Activated T-cell treated with anti-CD3 and anti-CD28 coated beads, Interleukin-2, amount 50 U/mL, for 72 hours (primary cell): ENCODE measurements around the gene L3MBTL4. TPM values are rescaled to one million over a fixed set of nuclear protein-coding genes. Genes with fewer than 3 reads are reported as not detected.
A peak's percentile ranks its signal among the peaks of the same experiment; 100 is the strongest.

Experiments
- ATAC-seq, 2 donors: fragments of 150-1000 bp; cut with Tn5 transposase; replicated peaks in 1 of 2; 2 replicates each; pipeline ENCODE4 v1.10.0; 2021; ENCODE audit warnings: moderate library complexity in 2 of 2, mild to moderate bottlenecking in 1 of 2
- DNase-seq, 2 donors: peaks; one replicate each; pipeline ENCODE4 v3.0.0; 2021 to 2022; ENCODE audit warnings: mixed read lengths in 1 of 2
- H3K27ac Mint-ChIP-seq: one replicate; pipeline ENCODE4 v1.8.0; 2022; ENCODE audit warnings: mild to moderate bottlenecking, moderate library complexity, mixed read lengths
- H3K27me3 Mint-ChIP-seq: one replicate; pipeline ENCODE4 v1.8.0; 2022; ENCODE audit warnings: low read depth, mixed read lengths
- H3K36me3 Mint-ChIP-seq, 2 donors: one replicate each; pipeline ENCODE4 v1.8.0; 2022; ENCODE audit warnings: mixed read lengths in 2 of 2, mild to moderate bottlenecking in 1 of 2; ENCODE audit not compliant: insufficient read depth in 2 of 2
- H3K4me1 Mint-ChIP-seq: one replicate; pipeline ENCODE4 v1.8.0; 2022; ENCODE audit warnings: low read depth, mixed read lengths
- H3K4me3 Mint-ChIP-seq, 2 donors: one replicate each; pipeline ENCODE4 v1.8.0; 2022; ENCODE audit warnings: mild to moderate bottlenecking in 2 of 2, mixed read lengths in 2 of 2, moderate library complexity in 2 of 2
- H3K9me3 Mint-ChIP-seq, 2 donors: one replicate each; pipeline ENCODE4 v1.8.0; 2022; ENCODE audit warnings: mixed read lengths in 2 of 2
- total RNA-seq, 2 donors: library from RNA; stranded (reverse); gene quantifications; one replicate each; pipeline ENCODE4 v1.2.3, GENCODE V29; 2022

L3MBTL4 gene
- total RNA-seq, 2 donors from 2014 or later: 0.07 to 0.12 TPM

GRCh38 chr18:6236258-6236657 is 178.5 kb downstream of the L3MBTL4 start:
- Mint-ChIP-seq H3K4me3 (no peak overlapping the region), H3K36me3 (peaks cover 0 to 2% of the 10 kb centered on the region in 2 donors), H3K27me3 (no peaks in the 10 kb centered on the region), H3K4me1 (no peaks in the 10 kb centered on the region), H3K9me3 (peaks cover 2 to 8% of the 10 kb centered on the region in 2 donors), H3K27ac (no peak overlapping the region)
- DNase-seq: no peak
- no peak for ATAC-seq

- H3K36me3 Mint-ChIP-seq: peaks cover 0 to 1% of the 10 kb centered on the region in 2 donors
- DNase-seq (no peak), ATAC-seq (no peak)
- H3K4me1 Mint-ChIP-seq: no peaks in the 10 kb centered on the region
- no peak overlapping the region for H3K27ac Mint-ChIP-seq
- peaks cover 6 to 7% of the 10 kb centered on the region in 2 donors for H3K9me3 Mint-ChIP-seq
- H3K4me3 Mint-ChIP-seq: no peak overlapping the region
- H3K27me3 Mint-ChIP-seq: no peaks in the 10 kb centered on the region
Measured at GRCh38 chr18:6222271-6222670, 192.4 kb downstream of the L3MBTL4 start.

- peaks cover 6 to 7% of the 10 kb centered on the region in 2 donors for H3K9me3 Mint-ChIP-seq
- peaks cover 0 to 1% of the 10 kb centered on the region in 2 donors for H3K36me3 Mint-ChIP-seq
- no peaks in the 10 kb centered on the region for H3K4me1 Mint-ChIP-seq
- no peak for ATAC-seq
- H3K4me3 Mint-ChIP-seq: no peak overlapping the region
- no peak for DNase-seq
- H3K27me3 Mint-ChIP-seq: no peaks in the 10 kb centered on the region
- no peak overlapping the region for H3K27ac Mint-ChIP-seq
Measured at GRCh38 chr18:6221602-6222014, 193.1 kb downstream of the L3MBTL4 start.

GRCh38 chr18:6220129-6220528 is 194.6 kb downstream of the L3MBTL4 start:
- no peak for ATAC-seq
- H3K36me3 Mint-ChIP-seq: peaks cover 0 to 1% of the 10 kb centered on the region in 2 donors
- no peaks in the 10 kb centered on the region for H3K27me3 Mint-ChIP-seq
- H3K9me3 Mint-ChIP-seq: peaks cover 5 to 7% of the 10 kb centered on the region in 2 donors
- no peak for DNase-seq
- H3K27ac Mint-ChIP-seq: no peak overlapping the region
- no peaks in the 10 kb centered on the region for H3K4me1 Mint-ChIP-seq
- no peak overlapping the region for H3K4me3 Mint-ChIP-seq

GRCh38 chr18:6219116-6219717 is 195.5 kb downstream of the L3MBTL4 start:
- Mint-ChIP-seq H3K9me3 (peaks cover 0 to 4% of the 10 kb centered on the region in 2 donors), H3K36me3 (peaks cover 0 to 1% of the 10 kb centered on the region in 2 donors), H3K27me3 (no peaks in the 10 kb centered on the region), H3K4me1 (no peaks in the 10 kb centered on the region), H3K4me3 (no peak overlapping the region), H3K27ac (no peak overlapping the region)
- ATAC-seq (no peak), DNase-seq (peak; percentile 6 to 11)

- no peaks in the 10 kb centered on the region for H3K27me3 Mint-ChIP-seq
- H3K27ac Mint-ChIP-seq: no peak overlapping the region
- DNase-seq: no peak
- H3K9me3 Mint-ChIP-seq: peaks cover 0 to 4% of the 10 kb centered on the region in 2 donors
- ATAC-seq: no peak
- no peak overlapping the region for H3K4me3 Mint-ChIP-seq
- H3K36me3 Mint-ChIP-seq: no peaks in the 10 kb centered on the region
- no peaks in the 10 kb centered on the region for H3K4me1 Mint-ChIP-seq
Measured at GRCh38 chr18:6215888-6216287, 198.8 kb downstream of the L3MBTL4 start.

GRCh38 chr18:6211174-6211504 is 203.6 kb downstream of the L3MBTL4 start:
- peaks cover 0 to 2% of the 10 kb centered on the region in 2 donors for H3K9me3 Mint-ChIP-seq
- H3K4me3 Mint-ChIP-seq: no peak overlapping the region
- H3K36me3 Mint-ChIP-seq: no peaks in the 10 kb centered on the region
- no peak overlapping the region for H3K27ac Mint-ChIP-seq
- DNase-seq: no peak
- no peak for ATAC-seq
- no peaks in the 10 kb centered on the region for H3K4me1 Mint-ChIP-seq
- H3K27me3 Mint-ChIP-seq: no peaks in the 10 kb centered on the region

- no peak for ATAC-seq
- no peak for DNase-seq
- peaks cover 0 to 2% of the 10 kb centered on the region in 2 donors for H3K9me3 Mint-ChIP-seq
- H3K27me3 Mint-ChIP-seq: no peaks in the 10 kb centered on the region
- H3K36me3 Mint-ChIP-seq: no peaks in the 10 kb centered on the region
- H3K4me3 Mint-ChIP-seq: no peak overlapping the region
- no peak overlapping the region for H3K27ac Mint-ChIP-seq
- no peaks in the 10 kb centered on the region for H3K4me1 Mint-ChIP-seq
Measured at GRCh38 chr18:6210349-6211173, 204.2 kb downstream of the L3MBTL4 start.

GRCh38 chr18:6207941-6208340 is 206.8 kb downstream of the L3MBTL4 start:
- H3K27me3 Mint-ChIP-seq: no peaks in the 10 kb centered on the region
- H3K27ac Mint-ChIP-seq: no peak overlapping the region
- no peaks in the 10 kb centered on the region for H3K4me1 Mint-ChIP-seq
- no peak for DNase-seq
- H3K4me3 Mint-ChIP-seq: no peak overlapping the region
- H3K9me3 Mint-ChIP-seq: peaks cover 0 to 2% of the 10 kb centered on the region in 2 donors
- no peak for ATAC-seq
- H3K36me3 Mint-ChIP-seq: no peaks in the 10 kb centered on the region

GRCh38 chr18:6207116-6207515 is 207.6 kb downstream of the L3MBTL4 start:
- DNase-seq (no peak), ATAC-seq (no peak)
- H3K27ac Mint-ChIP-seq: no peak overlapping the region
- H3K4me1 Mint-ChIP-seq: no peaks in the 10 kb centered on the region
- no peaks in the 10 kb centered on the region for H3K36me3 Mint-ChIP-seq
- peaks cover 2 to 3% of the 10 kb centered on the region in 2 donors for H3K9me3 Mint-ChIP-seq
- no peak overlapping the region for H3K4me3 Mint-ChIP-seq
- H3K27me3 Mint-ChIP-seq: peaks cover 6% of the 10 kb centered on the region

GRCh38 chr18:6205706-6206105 is 209.0 kb downstream of the L3MBTL4 start:
- DNase-seq: no peak
- Mint-ChIP-seq H3K27ac (no peak overlapping the region), H3K4me1 (no peaks in the 10 kb centered on the region), H3K27me3 (peaks cover 6% of the 10 kb centered on the region), H3K4me3 (no peak overlapping the region), H3K36me3 (no peaks in the 10 kb centered on the region), H3K9me3 (peaks cover 2 to 3% of the 10 kb centered on the region in 2 donors)
- ATAC-seq: no peak

GRCh38 chr18:6204476-6204875 is 210.2 kb downstream of the L3MBTL4 start:
- Mint-ChIP-seq H3K9me3 (peaks cover 0 to 3% of the 10 kb centered on the region in 2 donors), H3K27me3 (peaks cover 6% of the 10 kb centered on the region), H3K4me1 (no peaks in the 10 kb centered on the region), H3K4me3 (no peak overlapping the region), H3K27ac (no peak overlapping the region), H3K36me3 (no peaks in the 10 kb centered on the region)
- no peak for DNase-seq
- no peak for ATAC-seq

GRCh38 chr18:6203791-6204190 is 210.9 kb downstream of the L3MBTL4 start:
- Mint-ChIP-seq H3K27me3 (peaks cover 6% of the 10 kb centered on the region), H3K27ac (no peak overlapping the region), H3K36me3 (no peaks in the 10 kb centered on the region), H3K4me3 (no peak overlapping the region), H3K9me3 (peaks cover 0 to 3% of the 10 kb centered on the region in 2 donors), H3K4me1 (no peaks in the 10 kb centered on the region)
- no peak for ATAC-seq
- no peak for DNase-seq
